SH-SY5Y (cell line): ENCODE results near the gene SMAD3.

Experiments used
- GATA2 ChIP-seq: IDR thresholded peaks from 2 replicates; pipeline ENCODE4 v1.6.1; 2011; ENCODE audit warnings: mild to moderate bottlenecking, low read depth, low read length
- GATA3 ChIP-seq: IDR thresholded peaks from 2 replicates; pipeline ENCODE4 v1.6.1; 2011; ENCODE audit warnings: low read depth, mild to moderate bottlenecking, low read length, moderate library complexity

The SMAD3 gene

GRCh38 chr15:67066041-67066958 lies 898 bp downstream of the SMAD3 start:
- TF ChIP-seq GATA2 (no peak), GATA3 (no peak)

DNA sequence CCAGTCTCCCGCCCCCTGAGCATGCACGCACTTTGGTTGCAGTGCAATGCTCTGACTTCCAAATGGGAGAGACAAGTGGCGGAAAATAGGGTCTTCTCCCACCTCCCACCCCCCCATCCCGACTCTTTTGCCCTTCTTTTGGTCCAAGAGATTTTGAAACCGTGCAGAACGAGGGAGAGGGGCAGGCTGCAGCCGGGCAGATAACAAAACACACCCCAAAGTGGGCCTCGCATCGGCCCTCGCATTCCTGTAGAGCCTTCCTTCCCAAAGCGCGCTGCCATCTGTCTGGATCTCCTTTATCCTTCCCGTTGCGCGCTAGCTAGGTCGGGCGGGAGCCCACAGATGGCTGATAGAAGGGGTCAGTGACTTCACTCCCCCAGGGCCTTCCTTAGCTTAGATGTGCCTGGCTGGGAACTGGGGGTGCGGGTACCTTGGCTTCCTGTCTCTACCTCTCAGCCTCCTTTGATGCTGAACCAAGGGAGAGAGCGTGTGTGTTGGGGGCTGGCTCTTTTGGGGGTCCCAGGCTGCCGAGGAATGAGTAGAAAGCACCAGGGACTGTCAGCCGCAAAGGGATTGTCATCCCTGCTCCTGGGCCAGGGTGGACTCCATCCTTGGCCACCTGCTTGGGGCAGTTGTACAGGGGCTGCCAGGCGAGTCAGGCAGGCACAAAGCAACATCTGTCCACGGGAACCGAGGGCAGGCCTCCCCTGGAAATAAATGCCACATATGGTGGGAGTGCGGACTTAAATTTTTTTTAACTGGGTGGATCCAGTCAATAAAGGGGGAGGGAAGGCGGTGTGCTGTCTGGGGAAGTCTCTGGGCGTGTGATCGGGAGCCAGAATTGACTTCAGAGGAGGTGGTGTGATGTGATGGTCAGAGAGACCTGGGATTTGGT lies 1.8 kb downstream of the SMAD3 start:
- no peak for TF ChIP-seq GATA3
- no peak for TF ChIP-seq GATA2

GRCh38 chr15:67067930-67068551 lies 2.6 kb downstream of the SMAD3 start:
- TF ChIP-seq GATA2 (no peak), GATA3 (no peak)

DNA sequence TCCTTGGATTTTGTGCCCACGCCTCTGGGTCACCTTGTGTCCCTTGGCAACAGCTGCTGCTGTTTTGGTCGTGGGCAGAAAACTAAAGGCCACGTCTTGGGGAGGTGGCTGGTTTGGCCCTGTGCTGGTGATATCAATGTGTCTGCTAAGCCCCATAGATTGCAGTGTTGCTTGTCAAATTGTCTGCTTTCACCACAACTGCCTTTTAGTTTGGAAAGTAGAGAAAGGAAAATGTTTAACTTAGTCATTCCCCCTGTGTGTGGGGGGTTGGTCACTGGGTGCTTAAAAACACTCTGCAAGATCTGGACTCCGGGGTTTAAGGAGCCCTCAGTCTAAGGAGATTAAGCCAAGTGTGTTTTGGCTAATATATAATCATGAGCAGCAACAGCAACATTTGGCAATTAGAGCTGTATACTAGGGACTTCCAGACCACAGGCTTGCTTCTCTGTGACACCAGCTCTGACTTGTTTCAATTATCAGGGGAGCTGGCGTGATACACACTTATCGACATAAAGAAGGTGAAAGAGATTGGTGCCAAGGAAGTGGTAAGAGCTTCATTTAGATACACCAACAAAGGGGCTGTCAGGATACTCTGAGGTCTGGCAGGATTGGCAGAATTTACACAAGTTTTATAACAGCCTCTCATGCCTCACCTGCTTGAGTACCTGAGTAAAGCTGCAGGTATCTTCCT lies 3.5 kb downstream of the SMAD3 start:
- TF ChIP-seq GATA3 (no peak), GATA2 (no peak)

- TF ChIP-seq GATA3 = no peak
- no peak for TF ChIP-seq GATA2
These were observed 4.7 kb downstream of the SMAD3 start for GRCh38 chr15:67070150-67070549.

DNA sequence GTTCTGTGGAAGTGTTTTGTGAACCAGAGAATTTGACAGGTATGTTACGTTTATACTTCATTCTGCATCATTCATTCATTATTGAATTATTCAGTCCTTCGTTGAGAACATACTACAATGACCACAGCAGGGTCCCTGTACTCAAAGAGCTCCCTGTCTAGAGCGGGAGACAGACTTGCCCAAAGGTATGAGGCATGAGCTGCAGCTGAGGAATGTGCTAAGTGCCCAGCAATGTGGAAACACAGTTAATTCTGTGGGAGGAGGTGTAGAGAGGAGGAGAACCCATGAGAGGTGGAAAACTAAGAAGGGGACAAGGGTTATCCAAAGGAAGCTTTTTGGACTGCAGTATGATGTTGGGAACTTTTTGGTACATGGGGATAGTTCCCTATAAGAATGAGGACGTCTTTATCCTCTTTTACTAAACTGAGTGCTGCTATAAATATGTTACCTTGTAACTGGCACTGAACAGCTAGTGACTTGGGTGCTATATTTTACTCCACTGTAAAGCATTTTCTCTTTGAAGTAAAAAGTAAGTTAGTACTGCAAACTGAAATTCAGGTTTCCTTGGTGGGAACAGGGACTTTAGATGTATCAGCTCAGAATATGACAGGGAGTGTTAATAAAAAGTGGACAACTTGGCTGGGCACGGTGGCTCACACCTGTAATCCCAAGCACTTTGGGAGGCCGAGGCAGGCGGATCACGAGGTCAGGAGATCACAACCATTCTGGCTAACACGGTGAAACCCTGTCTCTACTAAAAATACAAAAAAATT lies 5.7 kb downstream of the SMAD3 start:
- TF ChIP-seq GATA3 (no peak), GATA2 (no peak)

GRCh38 chr15:67072442-67072841 lies 7.0 kb downstream of the SMAD3 start:
- TF ChIP-seq GATA2 = no peak
- no peak for TF ChIP-seq GATA3

DNA sequence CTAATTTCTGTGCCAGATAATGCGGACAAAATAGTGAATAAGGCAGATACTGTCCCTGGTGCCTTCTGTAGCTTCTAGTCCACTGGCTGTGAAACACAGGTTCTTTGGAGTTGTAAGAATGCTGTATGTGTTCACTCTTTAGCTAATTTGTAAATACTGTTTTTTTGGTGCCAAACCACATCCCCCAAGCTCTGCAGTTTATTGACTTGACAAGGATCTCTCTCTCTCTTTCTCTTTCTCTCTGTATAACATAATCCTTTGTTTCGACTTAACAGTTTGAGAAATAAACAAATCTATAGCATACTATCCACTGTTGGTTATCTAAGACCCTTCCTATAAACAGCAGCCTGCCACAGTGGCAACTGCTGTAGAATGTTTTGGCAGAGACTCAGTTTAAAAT lies 7.6 kb downstream of the SMAD3 start:
- no peak for TF ChIP-seq GATA2
- no peak for TF ChIP-seq GATA3

DNA sequence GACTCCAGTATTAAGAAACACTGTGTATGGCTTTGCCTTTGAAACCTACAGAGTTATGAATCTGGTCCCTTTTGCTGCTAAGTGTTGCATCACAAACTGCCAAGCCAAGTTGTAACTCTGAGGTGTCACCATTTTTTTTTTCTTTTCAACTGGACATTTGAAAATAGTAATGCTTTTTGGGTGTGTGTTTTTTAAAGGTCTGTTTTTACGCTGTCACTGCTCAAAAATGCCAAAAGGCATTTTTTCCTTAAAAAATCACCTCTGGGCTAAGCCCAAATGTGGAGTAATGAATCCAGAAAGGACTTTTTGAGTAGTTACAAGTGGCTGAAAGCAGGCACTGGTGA lies 9.5 kb downstream of the SMAD3 start:
- TF ChIP-seq GATA2 (no peak), GATA3 (no peak)

DNA sequence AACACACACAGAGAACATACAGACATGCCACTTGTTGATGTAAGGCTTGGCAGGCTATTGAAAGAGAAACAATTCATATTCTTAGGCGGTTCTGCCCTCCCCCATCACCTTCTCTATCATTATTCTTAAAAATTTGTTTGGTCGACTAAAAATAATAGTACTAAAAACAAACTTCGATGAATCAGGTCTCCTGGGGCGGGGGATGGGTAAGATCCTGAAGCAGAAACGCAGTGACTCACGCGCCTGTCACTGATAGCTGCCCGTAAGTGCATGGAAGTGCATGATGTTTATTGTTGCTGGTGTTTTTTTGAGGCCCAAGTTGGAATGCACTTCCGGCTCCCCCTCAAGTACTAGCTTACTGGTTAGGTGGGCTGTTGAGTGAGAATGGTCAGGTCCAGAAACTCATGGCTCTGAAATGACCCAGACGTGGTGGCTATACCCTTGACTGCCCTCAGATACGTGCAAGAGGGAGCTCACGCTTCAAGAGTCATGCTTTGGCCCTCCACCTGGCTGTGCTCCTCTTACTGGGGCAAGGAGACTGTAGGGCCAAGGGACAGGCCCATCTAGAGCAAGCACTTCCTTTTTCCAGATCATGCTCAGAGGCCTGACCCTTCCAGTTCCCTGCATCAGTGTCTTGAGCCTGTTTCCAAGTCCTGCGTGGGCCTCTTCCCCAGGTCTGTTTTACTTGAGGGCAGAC lies 10.9 kb downstream of the SMAD3 start:
- TF ChIP-seq GATA3 (no peak), GATA2 (no peak)

GRCh38 chr15:67077641-67078215 lies 12.3 kb downstream of the SMAD3 start:
- no peak for TF ChIP-seq GATA3
- TF ChIP-seq GATA2 = no peak

- no peak for TF ChIP-seq GATA3
- TF ChIP-seq GATA2 = no peak
These were observed 14.0 kb downstream of the SMAD3 start for GRCh38 chr15:67079361-67079760.
